Right cardiac atrium (tissue), 5 donors: Measurements from ENCODE around the gene C4B. TPM values are rescaled to one million over a fixed set of nuclear protein-coding genes. Genes with fewer than 3 reads are reported as not detected.
"Not testable (repeated sequence)": the region's sequence is repeated elsewhere in the genome, so short reads cannot be mapped to it uniquely, and the experiment has no call there.

Source experiments
- ATAC-seq, 2 donors: fragments of 200-7000 bp; cut with Tn5 transposase; one replicate each; pipeline versions ENCODE4 v1.8.0 to v1.9.1; 2020; ENCODE audit warnings: moderate library complexity in 2 of 2, mild to moderate bottlenecking in 1 of 2
- DNase-seq, 3 donors: peaks; one replicate each; pipeline ENCODE4 v3.0.0-alpha.2; 2020
- H3K27ac ChIP-seq: one replicate; pipeline ENCODE4 v1.5.1; 2013; ENCODE audit warnings: mild to moderate bottlenecking, low read length, control low read depth, moderate library complexity
- H3K27me3 ChIP-seq: one replicate; pipeline ENCODE4 v1.6.1; 2013; ENCODE audit not compliant: control insufficient read depth, insufficient read depth
- H3K4me1 ChIP-seq: one replicate; pipeline ENCODE4 v1.6.1; 2013; ENCODE audit warnings: low read length; ENCODE audit not compliant: control insufficient read depth, insufficient read depth
- H3K4me3 ChIP-seq: one replicate; pipeline ENCODE4 v1.5.1; 2013; ENCODE audit warnings: low read length, control low read depth
- H3K9me3 ChIP-seq: one replicate; pipeline ENCODE4 v1.6.1; 2013; ENCODE audit warnings: low read length; ENCODE audit not compliant: control insufficient read depth
- WGBS: extraction: QIAGEN DNeasy Blood & Tissue Kit; methylation state at CpG from one replicate; pipeline ENCODE4 v1.1.7; 2013; 5-methylcytosine and 5-hydroxymethylcytosine counted together
- intact Hi-C, 4 donors: fragments of 100-400 bp; cut with DNase I; formaldehyde crosslinking; loops; one replicate each; pipeline versions ENCODE4 v1.11.0 to v1.14.0; 2022 to 2023
- polyA plus RNA-seq: library from polyadenylated mRNA; stranded (reverse); fragments of 200-250 nt; gene quantifications from one replicate; pipeline ENCODE4 v1.2.3, GENCODE V29; 2013
- total RNA-seq, 4 donors: library from RNA; stranded (reverse); fragmentation: NEBNext Ultra II Directional; extraction: Animal tissue kit (Norgen Biotek cat#: 25700); gene quantifications; one replicate each; pipeline ENCODE4 v1.2.1, GENCODE V29; 2021
- donor health status: healthy with polysubstance abuse.
- donor health status: DM: no; HTN: yes; CAD: no.
- donor health status: DM: no; HTN: no; CAD: no.
- donor health status: DM: no; HTN: yes; CAD: no; lungs with severe emphysema.
- donor health status: DM: yes; HTN: yes; CAD: no.

Gene C4B
- total and polyA plus RNA-seq, 5 donors: 41.2 to 163 (median 129) TPM

GRCh38 chr6:32037598-32038524 is 23.3 kb downstream of the C4B start, which contains the start of gene CYP21A2:
Gene CYP21A2 (plus strand): TSS chr6:32038415. CDS start chr6:32038423, 8 bp downstream.
- H3K4me1 ChIP-seq, ATAC-seq, H3K9me3 ChIP-seq, H3K27me3 ChIP-seq, H3K4me3 ChIP-seq, intact Hi-C loops, H3K27ac ChIP-seq: not testable (repeated sequence)
- DNase-seq: peak; percentile 15 to 57 (median 42)
- 84% methylated on average over 15 of the region's 19 CpGs for WGBS

GRCh38 chr6:32038878-32039277 is 24.3 kb downstream of the C4B start:
- H3K27me3 ChIP-seq, ATAC-seq, H3K4me3 ChIP-seq, intact Hi-C loops, H3K9me3 ChIP-seq, H3K27ac ChIP-seq, H3K4me1 ChIP-seq: not testable (repeated sequence)
- peak in 2 of 3 donors; percentile 19 to 34 for DNase-seq
- 80% methylated on average over 4 of the region's 5 CpGs for WGBS

- not testable (repeated sequence) for H3K27ac ChIP-seq, H3K4me1 ChIP-seq, ATAC-seq, H3K9me3 ChIP-seq, H3K4me3 ChIP-seq, H3K27me3 ChIP-seq
- peak; percentile 9 to 50 (median 47) for DNase-seq
- 69% methylated on average over 23 of the region's 24 CpGs for WGBS
- intact Hi-C loops: loop anchor here in 1 of 4 donors (10.0 kb wide), 1 partner anchor 55 kb away; no protein-coding TSS in a partner anchor
These were observed 25.0 kb downstream of the C4B start for GRCh38 chr6:32039321-32040274.

GRCh38 chr6:32040299-32041049 is 25.9 kb downstream of the C4B start:
- H3K4me3 ChIP-seq, H3K9me3 ChIP-seq, H3K27me3 ChIP-seq, H3K4me1 ChIP-seq, ATAC-seq, H3K27ac ChIP-seq: not testable (repeated sequence)
- WGBS: 86% methylated on average over 20 of the region's 43 CpGs
- intact Hi-C loops: loop anchor here in 1 of 4 donors (10.0 kb wide), 1 partner anchor 54 kb away; no protein-coding TSS in a partner anchor
- DNase-seq: peak; percentile 6 to 55 (median 41)

- WGBS: 76% methylated on average over 7 of the region's 13 CpGs
- not testable (repeated sequence) for H3K27ac ChIP-seq, H3K4me1 ChIP-seq, H3K4me3 ChIP-seq, H3K9me3 ChIP-seq, ATAC-seq, H3K27me3 ChIP-seq
- peak in 2 of 3 donors; percentile 11 to 25 for DNase-seq
- intact Hi-C loops: loop anchor here in 1 of 4 donors (10.0 kb wide), 1 partner anchor 54 kb away; no protein-coding TSS in a partner anchor
These were observed 26.4 kb downstream of the C4B start for GRCh38 chr6:32041050-32041321.

GRCh38 chr6:32041385-32041784 is 26.8 kb downstream of the C4B start:
- H3K27me3 ChIP-seq, H3K4me3 ChIP-seq, H3K27ac ChIP-seq, H3K4me1 ChIP-seq, ATAC-seq, H3K9me3 ChIP-seq: not testable (repeated sequence)
- DNase-seq: peak in 1 of 3 donors; percentile 14
- intact Hi-C loops: loop anchor here in 1 of 4 donors (10.0 kb wide), 1 partner anchor 53 kb away; no protein-coding TSS in a partner anchor
- WGBS: 75% methylated on average over 5 of the region's 10 CpGs

GRCh38 chr6:32042276-32042675 is 27.7 kb downstream of the C4B start:
- not testable (repeated sequence) for H3K9me3 ChIP-seq, H3K4me3 ChIP-seq, ATAC-seq, H3K27ac ChIP-seq, H3K27me3 ChIP-seq, H3K4me1 ChIP-seq
- WGBS: 94% methylated on average over 14 of the region's 15 CpGs
- peak in 2 of 3 donors; percentile 24 to 42 for DNase-seq
- intact Hi-C loops: loop anchor here in 1 of 4 donors (10.0 kb wide), 1 partner anchor 53 kb away; no protein-coding TSS in a partner anchor

- not testable (repeated sequence) for H3K9me3 ChIP-seq, H3K27me3 ChIP-seq, H3K27ac ChIP-seq, H3K4me3 ChIP-seq, H3K4me1 ChIP-seq, ATAC-seq
- WGBS: 88% methylated on average over 17 of the region's 31 CpGs
- intact Hi-C loops: loop anchor here in 1 of 4 donors (10.0 kb wide), 1 partner anchor 51 kb away; no protein-coding TSS in a partner anchor
- DNase-seq: peak; percentile 15 to 52 (median 36)
These were observed 29.2 kb downstream of the C4B start for GRCh38 chr6:32043589-32044380.

GRCh38 chr6:32044916-32045315 is 30.3 kb downstream of the C4B start:
- H3K9me3 ChIP-seq, H3K4me1 ChIP-seq, H3K4me3 ChIP-seq, H3K27ac ChIP-seq, H3K27me3 ChIP-seq, ATAC-seq: not testable (repeated sequence)
- DNase-seq: peak in 2 of 3 donors; percentile 14 to 60
- WGBS: 87% methylated on average over 11 of the region's 18 CpGs
- intact Hi-C loops: loop anchor here in 1 of 4 donors (10.0 kb wide), 1 partner anchor 50 kb away; no protein-coding TSS in a partner anchor
